Right atrium auricular region (tissue), 2 donors: Measurements from ENCODE around the gene NOPCHAP1. TPM values are rescaled to one million over a fixed set of nuclear protein-coding genes. Genes with fewer than 3 reads are reported as not detected.
A peak's percentile ranks its signal among the peaks of the same experiment; 100 is the strongest.

Experiments
- DNase-seq: peaks from one replicate; pipeline ENCODE4 v3.0.0-alpha.2; 2019; ENCODE audit warnings: low spot score
- H3K27ac ChIP-seq, 2 donors: fragments of 200-600 bp; sonication (generic); 1 replicate in 1 of 2; 2 replicates in 1 of 2; pipeline ENCODE4 v1.5.1; 2016 to 2019
- H3K27me3 ChIP-seq, 2 donors: fragments of 200-600 bp; sonication (generic); one replicate each; pipeline versions ENCODE4 v1.5.1 to v1.6.0; 2017 to 2019
- H3K36me3 ChIP-seq: fragments of 200-600 bp; sonication (generic); one replicate; pipeline ENCODE4 v1.5.1; 2016
- H3K4me1 ChIP-seq, 2 donors: fragments of 200-600 bp; sonication (generic); one replicate each; pipeline versions ENCODE4 v1.5.1 to v1.6.0; 2017 to 2019
- H3K4me3 ChIP-seq, 2 donors: fragments of 200-600 bp; sonication (generic); 1 replicate in 1 of 2; 2 replicates in 1 of 2; pipeline ENCODE4 v1.5.1; 2017 to 2019; ENCODE audit warnings: mild to moderate bottlenecking in 1 of 2, moderate library complexity in 1 of 2
- H3K9me3 ChIP-seq, 2 donors: fragments of 200-600 bp; sonication (generic); one replicate each; pipeline ENCODE4 v1.5.1; 2019
- total RNA-seq, 2 donors: library from RNA; depleted of rRNA; stranded (reverse); fragments of >200 nt; gene quantifications; one replicate each; pipeline ENCODE4 v1.1.0, GENCODE V29; 2016
- TF ChIP-seq, protein P1 (sequence below), 2 donors: fragments of 200-600 bp; sonication (generic); IDR thresholded peaks; one replicate each; pipeline ENCODE4 v1.5.1; 2019; ENCODE audit warnings: antibody characterized with exemption in 2 of 2

The NOPCHAP1 gene
- total RNA-seq, 2 donors from 2014 or later: 1.9 to 3.7 TPM

DNA sequence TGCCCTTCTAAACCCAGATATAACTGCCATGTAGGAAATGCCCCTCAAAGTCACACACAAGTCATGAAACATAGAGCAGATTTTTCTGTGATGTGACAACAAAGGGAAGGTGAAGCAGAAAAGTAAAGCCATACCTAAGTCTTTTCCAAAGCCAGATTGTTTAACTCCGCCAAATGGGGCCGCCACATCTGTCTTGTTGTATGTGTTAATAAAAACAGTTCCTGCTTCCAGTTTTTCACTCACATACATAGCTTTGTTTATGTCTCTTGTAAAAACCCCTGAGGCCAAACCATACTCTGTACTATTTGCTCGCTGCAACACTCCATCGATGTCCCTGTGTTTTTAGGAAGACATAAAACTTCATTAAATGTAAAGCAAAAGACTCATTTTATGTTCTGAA is 40.3 kb downstream of the NOPCHAP1 start:
- DNase-seq: no peak
- Histone ChIP-seq H3K4me1 (peaks cover 0 to 16% of the 10 kb centered on the region in 2 donors), H3K9me3 (no peaks in the 10 kb centered on the region), H3K4me3 (no peak overlapping the region), H3K36me3 (no peaks in the 10 kb centered on the region), H3K27ac (peak overlapping the region in 1 of 2 donors; percentile 62), H3K27me3 (no peaks in the 10 kb centered on the region)
- TF ChIP-seq, protein P1, sequence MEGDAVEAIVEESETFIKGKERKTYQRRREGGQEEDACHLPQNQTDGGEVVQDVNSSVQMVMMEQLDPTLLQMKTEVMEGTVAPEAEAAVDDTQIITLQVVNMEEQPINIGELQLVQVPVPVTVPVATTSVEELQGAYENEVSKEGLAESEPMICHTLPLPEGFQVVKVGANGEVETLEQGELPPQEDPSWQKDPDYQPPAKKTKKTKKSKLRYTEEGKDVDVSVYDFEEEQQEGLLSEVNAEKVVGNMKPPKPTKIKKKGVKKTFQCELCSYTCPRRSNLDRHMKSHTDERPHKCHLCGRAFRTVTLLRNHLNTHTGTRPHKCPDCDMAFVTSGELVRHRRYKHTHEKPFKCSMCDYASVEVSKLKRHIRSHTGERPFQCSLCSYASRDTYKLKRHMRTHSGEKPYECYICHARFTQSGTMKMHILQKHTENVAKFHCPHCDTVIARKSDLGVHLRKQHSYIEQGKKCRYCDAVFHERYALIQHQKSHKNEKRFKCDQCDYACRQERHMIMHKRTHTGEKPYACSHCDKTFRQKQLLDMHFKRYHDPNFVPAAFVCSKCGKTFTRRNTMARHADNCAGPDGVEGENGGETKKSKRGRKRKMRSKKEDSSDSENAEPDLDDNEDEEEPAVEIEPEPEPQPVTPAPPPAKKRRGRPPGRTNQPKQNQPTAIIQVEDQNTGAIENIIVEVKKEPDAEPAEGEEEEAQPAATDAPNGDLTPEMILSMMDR (IDR thresholded peaks at IDR 0.05): no peak

DNA sequence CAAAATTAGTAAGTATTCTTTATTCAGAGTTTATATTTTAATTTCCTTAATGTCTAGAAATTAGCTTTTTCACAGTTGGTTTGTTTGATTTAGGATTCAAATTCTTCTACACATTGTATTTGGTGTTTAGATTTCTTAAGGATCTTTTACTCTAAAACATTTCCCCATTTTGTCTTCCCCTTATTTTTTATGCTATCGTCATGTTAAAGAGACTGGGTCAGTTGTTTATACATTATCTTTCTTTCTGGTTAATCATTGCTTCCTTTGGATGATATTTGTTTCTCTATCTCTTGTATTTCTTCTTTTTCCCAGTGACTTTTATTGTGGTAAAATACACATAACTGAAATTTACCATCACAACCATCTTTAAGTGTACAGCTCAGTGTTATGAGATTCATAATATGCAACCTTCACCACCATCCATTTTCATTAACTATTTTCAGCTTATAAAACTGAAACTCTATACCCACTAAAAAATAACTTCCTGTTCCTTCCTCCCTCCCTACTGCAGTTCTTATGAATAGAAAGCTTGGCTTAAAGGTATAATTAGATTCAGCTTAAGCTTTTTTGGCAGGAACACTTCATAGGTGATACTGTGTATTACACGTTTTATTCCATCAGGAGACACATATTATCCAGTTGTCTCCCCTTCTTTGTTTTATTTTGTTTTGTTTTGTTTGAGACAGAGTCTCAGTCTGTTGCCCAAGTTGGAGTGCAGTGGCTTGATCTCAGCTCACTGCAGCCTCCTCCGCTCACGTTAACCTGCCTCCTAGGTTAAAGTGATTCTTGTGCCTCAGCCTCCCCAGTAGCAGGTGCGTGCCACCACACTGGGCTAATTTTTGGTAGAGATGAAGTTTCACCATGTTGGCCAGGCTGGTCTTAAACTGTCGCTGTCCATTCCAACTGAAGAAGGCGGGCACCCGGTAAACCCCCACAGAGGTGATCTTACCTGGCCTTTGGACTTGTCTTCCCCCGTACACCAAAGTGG is 45.0 kb downstream of the NOPCHAP1 start:
- Histone ChIP-seq H3K4me1 (no peaks in the 10 kb centered on the region), H3K27me3 (no peaks in the 10 kb centered on the region), H3K4me3 (no peak overlapping the region), H3K9me3 (no peaks in the 10 kb centered on the region), H3K36me3 (no peaks in the 10 kb centered on the region), H3K27ac (no peak overlapping the region)
- no peak for DNase-seq
- TF ChIP-seq, protein P1 (IDR thresholded peaks at IDR 0.05): no peak

DNA sequence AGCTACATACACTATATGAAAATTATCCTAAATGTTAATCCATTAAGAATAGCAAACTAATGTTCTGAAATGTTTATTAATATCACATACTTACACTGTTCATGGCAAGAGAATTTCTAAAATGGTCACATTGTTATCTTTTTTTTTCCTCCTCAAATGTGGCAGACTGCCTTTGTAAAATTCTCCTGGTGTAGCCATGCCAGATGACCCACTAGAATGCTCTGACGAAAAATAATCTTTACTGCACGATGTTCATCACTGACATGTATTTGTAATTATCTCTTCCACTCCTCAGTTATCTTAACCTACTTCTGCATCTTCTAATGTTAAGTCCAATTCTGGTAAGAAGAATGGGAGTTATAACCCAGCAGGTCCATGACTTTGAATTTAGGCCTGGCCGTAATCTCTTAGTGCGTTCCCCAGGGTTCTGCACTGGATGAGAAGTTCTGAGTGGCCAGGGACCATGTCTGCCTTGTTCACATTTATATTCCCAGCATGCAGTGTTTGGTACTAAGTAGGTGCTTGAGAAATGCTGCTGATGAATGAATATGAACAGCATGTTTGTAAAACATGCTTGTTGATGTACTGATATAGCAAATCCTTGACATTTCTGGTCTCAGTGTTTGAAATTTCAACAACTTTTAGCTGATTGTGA is 46.7 kb downstream of the NOPCHAP1 start:
- H3K27ac ChIP-seq: peak overlapping the region in 1 of 2 donors; percentile 68
- H3K36me3 ChIP-seq: no peaks in the 10 kb centered on the region
- DNase-seq: no peak
- no peak overlapping the region for H3K4me3 ChIP-seq
- no peaks in the 10 kb centered on the region for H3K27me3 ChIP-seq
- TF ChIP-seq, protein P1 (IDR thresholded peaks at IDR 0.05): no peak
- H3K9me3 ChIP-seq: no peaks in the 10 kb centered on the region
- H3K4me1 ChIP-seq: no peaks in the 10 kb centered on the region

DNA sequence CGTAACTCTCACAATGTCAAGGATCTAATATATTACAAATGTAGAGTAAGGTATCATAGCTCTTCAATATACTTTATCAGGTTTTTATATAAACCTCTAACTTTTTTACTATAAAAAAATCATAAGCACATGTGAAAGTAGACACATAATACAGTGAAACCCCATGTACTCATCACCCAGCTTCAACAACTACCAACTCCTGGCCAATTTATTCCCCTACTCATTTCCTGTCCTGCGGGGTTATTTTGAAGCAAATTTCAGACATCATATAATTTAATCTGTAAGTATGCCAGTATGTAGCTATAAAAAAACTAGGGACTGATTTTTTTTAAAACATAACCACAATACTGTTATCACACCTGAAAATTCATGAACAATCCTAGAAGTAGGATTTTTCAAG is 47.7 kb downstream of the NOPCHAP1 start:
- no peak overlapping the region for H3K4me3 ChIP-seq
- no peak for DNase-seq
- no peaks in the 10 kb centered on the region for H3K27me3 ChIP-seq
- no peaks in the 10 kb centered on the region for H3K4me1 ChIP-seq
- H3K9me3 ChIP-seq: no peaks in the 10 kb centered on the region
- H3K27ac ChIP-seq: no peak overlapping the region
- H3K36me3 ChIP-seq: no peaks in the 10 kb centered on the region
- TF ChIP-seq, protein P1 (IDR thresholded peaks at IDR 0.05): no peak

Other genes starting within 250 kb of the NOPCHAP1 start
- 10 to 100 TPM; 12.0 to 17.5 TPM for gene SLC41A2, start 28.0 kb upstream of the NOPCHAP1 start, total RNA-seq
- 1 to 10 TPM; 1.2 to 2.5 TPM for gene ALDH1L2, start 98.1 kb downstream of the NOPCHAP1 start, total RNA-seq
- 10 to 100 TPM; 19.5 to 23.8 TPM for gene WASHC4, start 121.4 kb downstream of the NOPCHAP1 start, total RNA-seq
- gene APPL2, start 249.9 kb downstream of the NOPCHAP1 start, total RNA-seq: 10 to 100 TPM; 13.1 to 30.3 TPM